CD4-positive, alpha-beta T cell treated with Interleukin-6 for 4 hours (primary cell): ENCODE data around the gene CIRBP.
"Not testable (repeated sequence)": the region's sequence is repeated elsewhere in the genome, so short reads cannot be mapped to it uniquely, and the experiment has no call there.

Source experiments
- DNase-seq: peaks from one replicate; pipeline ENCODE4 v3.0.0-alpha.2; 2020; ENCODE audit warnings: mixed read lengths

Gene CIRBP

DNA sequence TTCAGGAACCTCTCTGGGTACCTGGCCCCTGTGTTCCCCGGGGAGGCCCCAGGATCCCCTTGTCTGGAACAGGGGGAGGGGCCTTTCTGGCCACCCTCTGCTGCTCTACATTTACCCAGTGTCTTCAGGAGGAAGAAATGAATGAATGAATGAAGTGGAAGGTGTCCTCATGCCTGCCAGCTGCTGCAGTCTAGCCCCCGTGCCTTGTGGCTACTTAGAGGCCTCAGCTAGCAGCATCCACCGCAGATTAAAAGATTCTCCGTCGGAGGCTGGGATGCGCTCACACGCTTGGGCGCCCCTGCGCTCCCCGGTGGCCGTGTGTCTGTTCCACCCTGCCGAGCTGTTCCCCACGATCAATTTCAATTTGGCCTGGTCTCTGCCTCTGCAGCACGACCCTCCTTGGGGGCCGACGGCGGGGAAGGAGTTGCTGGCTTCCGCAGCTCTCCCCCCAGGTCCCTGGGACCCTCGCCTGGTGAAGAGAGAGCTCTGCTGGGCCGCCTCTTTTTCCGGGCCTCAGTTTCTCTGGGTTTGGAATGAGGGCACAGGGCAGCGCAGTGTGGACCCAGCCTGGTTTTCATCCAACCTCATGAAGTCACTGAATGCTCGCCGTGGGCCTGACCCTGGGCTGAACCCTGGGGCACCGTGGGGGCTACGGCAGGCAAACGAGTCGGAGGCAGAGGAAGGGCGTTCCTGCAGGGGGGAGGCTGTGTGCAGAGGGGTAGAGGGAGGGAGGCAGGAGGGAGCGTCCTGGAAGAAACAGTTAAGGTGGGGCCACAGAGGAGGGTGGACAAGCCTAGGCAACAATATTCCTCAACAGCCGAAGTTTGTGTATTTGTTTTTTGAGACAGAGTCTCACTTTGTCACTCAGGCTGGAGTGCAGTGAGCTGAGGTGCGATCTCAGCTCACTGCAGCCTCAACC lies 44.8 kb downstream of the CIRBP start:
- DNase-seq = no peak

DNA sequence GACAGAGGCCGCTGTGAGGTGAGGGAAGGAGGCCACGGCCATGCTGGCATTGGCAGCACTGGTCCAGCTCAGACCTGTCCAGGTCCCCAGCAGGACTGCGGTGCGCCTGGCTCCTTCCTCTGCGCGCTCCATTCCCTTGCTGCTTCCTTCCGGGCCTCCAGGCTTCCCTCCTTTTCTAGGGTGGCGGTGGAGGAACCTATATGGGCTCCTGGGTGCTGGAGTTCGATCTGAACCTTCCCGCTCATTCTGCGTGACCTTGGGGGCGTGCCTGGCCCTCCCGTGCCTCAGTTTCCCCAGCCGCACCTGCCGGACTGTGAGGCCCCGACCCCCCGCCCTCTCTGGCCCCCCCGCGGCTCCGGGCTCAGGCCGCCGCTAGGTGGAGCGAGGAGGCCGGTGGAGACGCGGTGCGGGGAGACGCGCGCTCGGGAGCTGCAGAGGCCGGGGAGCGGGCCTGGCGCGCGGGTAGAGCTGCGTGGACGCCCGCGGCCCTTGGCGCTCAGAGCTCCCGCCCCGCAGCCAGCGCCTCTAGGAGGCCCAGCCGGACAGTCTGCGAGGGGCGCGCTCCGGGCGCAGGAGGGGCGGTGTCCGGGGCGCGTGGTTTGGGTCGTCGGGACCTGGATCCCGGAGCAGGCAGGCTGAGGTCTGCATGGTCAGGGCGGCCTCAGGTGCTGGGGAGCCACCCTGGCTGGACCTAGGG lies 46.5 kb downstream of the CIRBP start:
- peak; percentile 48 for DNase-seq

DNA sequence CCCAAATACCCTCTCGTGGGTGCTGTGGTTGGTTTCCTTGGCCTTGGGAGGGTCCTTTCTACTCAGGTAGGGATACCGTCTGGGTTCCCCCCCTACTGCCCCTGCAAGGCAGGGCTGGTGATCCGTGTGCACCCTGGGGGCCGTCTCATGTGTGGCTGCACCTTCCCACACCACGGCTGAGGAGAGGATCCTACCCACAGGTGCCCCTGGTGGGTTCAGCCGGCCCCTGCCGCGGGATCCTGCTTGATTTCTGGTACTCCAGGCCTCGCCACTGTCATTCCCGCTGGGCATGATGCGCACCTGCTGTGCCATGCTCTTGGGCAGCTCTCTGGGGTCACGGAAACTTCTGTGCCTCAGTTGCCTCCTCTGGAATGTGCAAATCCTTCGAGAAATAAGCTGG lies 47.3 kb downstream of the CIRBP start:
- no peak for DNase-seq

DNA sequence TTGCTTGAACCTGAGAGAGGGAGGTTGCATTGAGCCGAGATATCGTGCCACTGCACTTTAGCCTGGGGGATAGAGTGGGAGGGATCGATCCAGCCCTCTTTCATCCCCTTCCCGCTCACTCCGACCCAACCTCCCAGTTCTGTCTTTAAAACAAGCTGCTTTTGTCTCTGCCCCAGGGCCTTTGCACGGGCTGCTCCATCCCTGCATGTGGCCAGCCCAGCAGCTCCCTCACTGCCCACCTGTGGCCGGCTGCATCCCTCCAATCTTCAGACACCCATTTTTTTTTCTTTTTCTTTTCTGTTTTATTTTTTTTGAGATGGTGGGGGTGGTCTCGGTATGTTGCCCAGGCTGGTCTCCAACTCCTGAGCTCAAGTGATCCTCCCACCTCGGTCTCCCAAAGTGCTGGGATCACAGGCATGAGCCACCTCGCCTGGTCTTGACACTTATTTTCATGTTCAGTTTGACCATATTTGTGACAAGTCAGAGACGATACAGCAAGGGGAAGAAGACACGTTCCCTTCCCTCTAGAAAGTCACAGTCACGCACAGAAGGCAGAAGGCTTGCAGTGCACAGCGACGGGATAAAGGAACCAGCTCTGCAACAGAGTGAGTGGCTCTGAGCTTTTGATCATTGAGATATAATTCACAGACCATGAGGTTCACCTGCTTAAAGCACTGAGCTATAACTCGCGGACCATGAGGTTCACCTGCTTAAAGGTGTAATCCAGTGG lies 48.3 kb downstream of the CIRBP start:
- DNase-seq = no peak

DNA sequence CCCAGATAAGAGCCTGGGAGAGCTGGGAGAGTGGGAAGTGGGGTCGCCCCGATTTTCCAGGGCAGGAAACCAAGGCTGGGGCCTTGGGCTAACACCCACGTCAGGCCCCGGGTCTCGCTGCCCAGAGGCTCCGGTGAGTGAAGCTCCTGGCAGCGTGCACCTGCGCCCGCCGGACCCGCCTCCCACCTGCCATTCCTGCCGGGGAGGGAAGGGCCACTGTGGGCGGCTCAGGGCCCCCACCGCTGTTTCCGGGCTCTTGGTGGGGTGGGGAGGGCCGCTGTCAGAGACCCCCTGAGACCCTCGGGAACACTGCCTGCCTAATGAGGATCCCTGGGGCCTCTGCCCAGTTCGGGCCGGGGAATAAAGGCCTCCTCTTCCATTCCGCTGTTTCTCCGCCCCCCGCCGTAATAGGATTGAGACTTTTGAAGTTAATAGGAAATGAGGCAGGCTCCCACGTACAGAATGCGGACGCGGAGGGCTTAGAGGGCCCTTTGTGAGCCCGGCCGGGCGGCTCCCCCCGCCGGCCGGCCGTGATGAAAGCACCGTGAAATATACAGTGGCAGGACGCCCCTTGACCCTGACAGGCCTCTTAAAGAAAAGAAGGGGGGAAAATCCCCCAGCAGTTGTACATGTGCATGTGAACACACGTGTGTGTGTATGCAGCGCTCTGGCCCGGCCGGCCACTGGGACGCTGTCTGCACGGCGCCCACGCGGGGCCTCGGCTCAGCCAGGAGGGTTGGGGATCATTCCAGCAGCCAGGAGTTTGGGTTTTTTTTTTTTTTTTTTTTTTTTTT lies 49.7 kb downstream of the CIRBP start:
- DNase-seq = no peak

DNA sequence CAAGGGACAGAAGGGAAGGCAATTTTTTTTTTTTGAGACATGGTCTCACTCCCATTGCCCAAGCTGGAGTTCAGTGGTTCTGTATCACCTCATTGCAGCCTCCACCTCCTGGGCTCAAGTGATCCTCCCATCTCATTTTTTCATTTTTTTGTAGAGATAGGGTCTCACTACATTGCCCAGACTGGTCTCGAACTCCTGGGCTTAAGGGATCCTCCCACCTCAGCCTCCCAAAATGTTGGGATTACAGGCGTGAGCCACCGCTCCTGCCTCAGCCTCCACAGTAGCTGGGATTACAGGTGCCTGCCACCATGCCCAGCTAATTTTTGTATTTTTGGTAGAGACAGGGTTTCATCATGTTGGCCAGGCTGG lies 51.1 kb downstream of the CIRBP start:
- DNase-seq = not testable (repeated sequence)

DNA sequence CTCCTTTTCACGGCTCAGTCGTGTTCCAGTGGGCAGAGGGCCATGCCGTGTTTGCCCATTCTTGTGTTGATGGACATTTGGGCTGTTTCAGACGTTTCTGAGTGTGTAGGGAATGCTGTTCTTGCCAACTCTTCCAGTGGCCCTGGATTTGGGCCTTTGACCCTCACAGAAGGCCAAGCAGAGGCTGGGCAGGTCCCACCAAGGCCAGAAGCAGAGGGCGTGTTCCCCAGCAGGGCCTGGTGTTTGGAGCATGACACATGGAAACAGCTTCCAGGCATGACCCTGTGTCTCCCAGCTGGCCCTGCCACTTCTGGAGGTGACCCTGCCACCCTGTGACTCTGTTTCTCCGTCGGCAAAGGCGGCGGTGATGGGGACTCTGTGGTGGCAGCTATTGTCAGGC lies 52.4 kb downstream of the CIRBP start:
- DNase-seq = no peak

DNA sequence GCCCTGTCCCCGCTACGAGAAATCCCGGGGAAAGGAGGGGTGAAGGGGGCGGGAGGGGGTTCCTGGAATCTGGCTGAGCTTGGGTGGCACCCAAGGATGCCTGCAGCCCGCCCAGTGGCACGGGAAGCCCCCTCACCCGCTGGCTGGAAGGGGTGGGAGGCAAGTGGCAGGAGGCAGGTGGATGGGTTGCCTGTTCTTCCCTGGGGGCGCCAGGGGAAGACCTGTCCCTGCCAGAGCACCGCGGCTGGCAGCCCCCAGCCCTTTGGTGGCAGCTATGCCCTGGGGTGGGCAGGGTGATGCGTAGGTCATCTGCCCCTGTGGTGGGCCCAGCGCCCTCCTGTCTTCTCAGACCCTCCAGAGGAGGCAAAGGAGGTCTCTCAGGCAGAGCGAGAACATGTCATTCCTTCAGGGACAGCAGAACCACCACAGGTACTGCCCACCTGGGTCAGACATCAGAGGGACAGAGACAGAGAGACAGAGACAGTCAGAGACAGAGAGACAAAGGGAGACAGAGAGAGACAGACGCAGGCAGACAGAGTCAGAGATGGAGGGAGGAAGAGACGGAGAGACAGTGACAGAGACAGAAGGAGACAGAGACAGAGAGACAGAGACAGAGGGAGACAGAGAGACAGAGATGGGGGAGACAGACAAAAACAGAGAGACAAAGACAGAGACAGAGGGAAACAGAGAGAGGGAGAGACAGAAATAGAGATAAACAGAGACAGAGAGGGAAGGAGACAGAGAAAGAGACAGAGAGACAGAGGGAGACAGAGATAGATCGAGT lies 53.3 kb downstream of the CIRBP start:
- DNase-seq = no peak

DNA sequence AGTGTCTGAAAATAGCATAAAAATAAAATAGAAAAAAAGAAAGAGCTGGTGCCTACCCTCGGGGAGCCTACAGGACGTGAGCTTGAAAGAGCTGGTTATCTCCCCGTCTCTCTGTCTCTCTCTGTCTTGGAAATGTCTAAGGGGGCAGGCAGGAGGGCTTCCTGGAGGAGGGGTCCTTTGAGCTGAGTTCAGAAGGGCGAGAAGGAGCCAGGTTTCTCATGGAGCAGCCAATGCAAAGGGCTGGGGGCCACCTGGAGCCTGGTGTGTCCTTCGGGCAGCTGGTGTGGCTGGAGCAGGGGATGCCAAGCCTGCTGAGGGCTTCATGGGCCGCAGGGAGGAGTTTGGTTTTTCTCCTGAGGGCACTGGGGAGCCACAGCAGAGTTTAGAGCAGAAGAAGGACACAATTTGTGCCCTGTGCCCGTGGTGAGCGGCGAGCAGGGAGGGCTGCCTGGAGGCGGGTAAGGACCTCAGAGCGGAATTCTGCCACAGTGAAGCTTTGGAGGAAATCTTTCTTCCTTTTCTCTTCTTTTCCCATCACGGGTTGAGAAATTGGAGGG lies 55.2 kb downstream of the CIRBP start:
- no peak for DNase-seq
